Measurements from ENCODE around the gene KHDC3L. TPM values are rescaled to one million over a fixed set of nuclear protein-coding genes. Genes with fewer than 3 reads are reported as not detected.

Gene KHDC3L
- polyA plus RNA-seq, 1 donor (not counting 4 experiments of a cell fraction or from before 2014, with no cell fraction given) = not detected

DNA sequence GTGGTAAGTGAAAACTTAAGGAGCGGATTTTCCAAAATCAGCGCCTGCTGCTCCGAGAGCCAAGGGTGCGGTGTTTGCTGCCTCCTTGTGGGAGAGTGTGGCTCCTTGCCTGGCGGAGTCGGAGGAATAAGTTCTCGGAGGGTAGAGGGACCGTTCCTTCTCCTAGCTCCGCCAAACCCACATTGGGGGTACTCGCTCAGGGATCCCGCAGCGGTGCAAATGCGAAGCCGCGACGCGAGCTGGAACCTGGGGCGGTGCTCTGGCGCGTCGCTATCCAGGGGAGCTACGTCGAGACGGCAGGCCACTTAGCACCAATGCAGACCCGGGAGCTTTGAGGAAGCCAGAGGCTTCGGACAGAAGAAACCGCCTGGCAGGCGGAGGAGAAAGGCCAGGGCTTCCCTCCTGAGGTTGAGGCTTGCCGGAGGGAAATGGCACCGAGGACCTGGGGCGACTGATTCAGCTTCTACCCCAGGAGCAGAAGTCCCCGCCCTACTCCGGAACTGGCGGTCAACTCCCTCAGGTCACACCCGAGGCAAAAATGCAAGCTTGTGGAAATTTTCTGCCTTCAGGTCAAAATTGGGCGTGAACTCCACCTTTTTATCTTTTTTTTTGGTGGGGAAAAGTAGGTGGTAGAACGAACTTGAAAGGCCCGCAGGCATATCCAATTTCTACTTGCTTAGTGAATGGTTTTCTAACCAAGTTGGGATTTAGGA, 26.5 kb downstream of the KHDC3L start:
- Histone ChIP-seq H3K27me3 (ENCODE audit: control insufficient read depth, extremely low read depth, insufficient read depth, low read length) (no peaks in the 10 kb centered on the region), H3K4me3 (ENCODE audit: control insufficient read depth in 2 of 3, extremely low read depth in 1 of 3, insufficient read depth in 2 of 3, low read depth in 1 of 3, low read length in 3 of 3) (peak overlapping the region; percentile 45 to 65 (median 61)), H3K79me2 (ENCODE audit: control insufficient read depth, insufficient read depth, low read length) (no peaks in the 10 kb centered on the region), H3K9me3 (ENCODE audit: control insufficient read depth, low read depth, low read length) (no peaks in the 10 kb centered on the region), H3K9me1 (ENCODE audit: control insufficient read depth, extremely low read depth, insufficient read depth, low read length) (no peaks in the 10 kb centered on the region), H3K4me2 (ENCODE audit: control insufficient read depth, extremely low read depth, insufficient read depth, low read depth, low read length) (peak overlapping the region; percentile 81), H3K4me1 (ENCODE audit: control insufficient read depth, extremely low read depth, insufficient read depth, low read length) (peaks cover 4% of the 10 kb centered on the region), H4K20me1 (ENCODE audit: control insufficient read depth, extremely low read depth, insufficient read depth, low read length) (no peaks in the 10 kb centered on the region), H3K27ac (ENCODE audit: control insufficient read depth, insufficient read depth, low read length) (peak overlapping the region; percentile 5), H2AFZ (ENCODE audit: control insufficient read depth, low read length) (peak overlapping the region; percentile 85), H3K9ac (ENCODE audit: control insufficient read depth, extremely low read depth, insufficient read depth, low read length) (peak overlapping the region; percentile 61), H3K36me3 (ENCODE audit: control insufficient read depth in 2 of 2, extremely low read depth in 1 of 2, insufficient read depth in 2 of 2, low read length in 2 of 2) (no peaks in the 10 kb centered on the region)
- TF ChIP-seq EZH2 (IDR thresholded peaks at IDR 0.05; ENCODE audit: low read length) = no peak
- TF ChIP-seq, protein P1, sequence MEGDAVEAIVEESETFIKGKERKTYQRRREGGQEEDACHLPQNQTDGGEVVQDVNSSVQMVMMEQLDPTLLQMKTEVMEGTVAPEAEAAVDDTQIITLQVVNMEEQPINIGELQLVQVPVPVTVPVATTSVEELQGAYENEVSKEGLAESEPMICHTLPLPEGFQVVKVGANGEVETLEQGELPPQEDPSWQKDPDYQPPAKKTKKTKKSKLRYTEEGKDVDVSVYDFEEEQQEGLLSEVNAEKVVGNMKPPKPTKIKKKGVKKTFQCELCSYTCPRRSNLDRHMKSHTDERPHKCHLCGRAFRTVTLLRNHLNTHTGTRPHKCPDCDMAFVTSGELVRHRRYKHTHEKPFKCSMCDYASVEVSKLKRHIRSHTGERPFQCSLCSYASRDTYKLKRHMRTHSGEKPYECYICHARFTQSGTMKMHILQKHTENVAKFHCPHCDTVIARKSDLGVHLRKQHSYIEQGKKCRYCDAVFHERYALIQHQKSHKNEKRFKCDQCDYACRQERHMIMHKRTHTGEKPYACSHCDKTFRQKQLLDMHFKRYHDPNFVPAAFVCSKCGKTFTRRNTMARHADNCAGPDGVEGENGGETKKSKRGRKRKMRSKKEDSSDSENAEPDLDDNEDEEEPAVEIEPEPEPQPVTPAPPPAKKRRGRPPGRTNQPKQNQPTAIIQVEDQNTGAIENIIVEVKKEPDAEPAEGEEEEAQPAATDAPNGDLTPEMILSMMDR (optimal IDR thresholded peaks at IDR 0.05 in 1 of 3, IDR thresholded peaks at IDR 0.05 in 1 of 3, conservative IDR thresholded peaks at IDR 0.05 in 1 of 3; ENCODE audit: extremely low read depth in 1 of 3, insufficient read depth in 2 of 3, low read length in 3 of 3) = peak; percentile 79 to 87 (median 86)
- DNase-seq (ENCODE audit: low read depth, low spot score) = no peak
- FAIRE-seq = peak; percentile 49
- dilution Hi-C loops (cut with MboI; ENCODE audit: extremely low pct_ligation_motif_present, low sequenced_read_pairs) = no loop called here

DNA sequence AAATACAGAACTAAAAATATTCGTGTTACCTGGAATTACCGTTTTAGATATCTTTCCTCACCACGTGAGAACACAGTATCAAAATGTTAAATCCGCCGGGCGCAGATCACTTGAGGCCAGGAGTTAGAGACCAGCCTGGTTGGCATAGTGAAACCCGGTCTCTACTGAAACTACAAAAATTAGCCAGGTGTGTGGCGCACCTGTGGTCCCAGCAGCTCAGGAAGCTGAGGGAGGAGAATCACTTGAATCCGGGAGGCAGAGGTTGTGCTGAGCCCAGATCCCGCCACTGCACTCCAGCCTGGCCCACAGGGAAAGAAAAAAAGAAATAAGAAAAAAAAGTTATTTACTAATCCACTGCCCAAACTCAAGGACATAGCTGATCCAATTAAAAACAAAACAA, 27.4 kb downstream of the KHDC3L start:
- Histone ChIP-seq H3K9ac (ENCODE audit: control insufficient read depth, extremely low read depth, insufficient read depth, low read length) (no peak overlapping the region), H2AFZ (ENCODE audit: control insufficient read depth, low read length) (no peak overlapping the region), H3K9me3 (ENCODE audit: control insufficient read depth, low read depth, low read length) (no peaks in the 10 kb centered on the region), H3K4me3 (ENCODE audit: control insufficient read depth in 2 of 3, extremely low read depth in 1 of 3, insufficient read depth in 2 of 3, low read depth in 1 of 3, low read length in 3 of 3) (no peak overlapping the region), H3K9me1 (ENCODE audit: control insufficient read depth, extremely low read depth, insufficient read depth, low read length) (no peaks in the 10 kb centered on the region), H3K4me2 (ENCODE audit: control insufficient read depth, extremely low read depth, insufficient read depth, low read depth, low read length) (no peak overlapping the region), H4K20me1 (ENCODE audit: control insufficient read depth, extremely low read depth, insufficient read depth, low read length) (no peaks in the 10 kb centered on the region), H3K36me3 (ENCODE audit: control insufficient read depth in 2 of 2, extremely low read depth in 1 of 2, insufficient read depth in 2 of 2, low read length in 2 of 2) (no peaks in the 10 kb centered on the region), H3K27me3 (ENCODE audit: control insufficient read depth, extremely low read depth, insufficient read depth, low read length) (no peaks in the 10 kb centered on the region), H3K79me2 (ENCODE audit: control insufficient read depth, insufficient read depth, low read length) (no peaks in the 10 kb centered on the region), H3K4me1 (ENCODE audit: control insufficient read depth, extremely low read depth, insufficient read depth, low read length) (peaks cover 4% of the 10 kb centered on the region), H3K27ac (ENCODE audit: control insufficient read depth, insufficient read depth, low read length) (no peak overlapping the region)
- FAIRE-seq = no peak
- TF ChIP-seq EZH2 (IDR thresholded peaks at IDR 0.05; ENCODE audit: low read length) = no peak
- TF ChIP-seq, protein P1 (optimal IDR thresholded peaks at IDR 0.05 in 1 of 3, IDR thresholded peaks at IDR 0.05 in 1 of 3, conservative IDR thresholded peaks at IDR 0.05 in 1 of 3; ENCODE audit: extremely low read depth in 1 of 3, insufficient read depth in 2 of 3, low read length in 3 of 3) = no peak
- no peak for DNase-seq (ENCODE audit: low read depth, low spot score)
- dilution Hi-C loops (cut with MboI; ENCODE audit: extremely low pct_ligation_motif_present, low sequenced_read_pairs) = no loop called here

All from keratinocyte (primary cell).